Fibroblast of lung (primary cell): ENCODE results near the gene FBXL17. TPM values are rescaled to one million over a fixed set of nuclear protein-coding genes. Genes with fewer than 3 reads are reported as not detected.

Source experiments
- DNase-seq, 2 donors: peaks; one replicate each; pipeline versions ENCODE4 v3.0.0 to v3.0.0-alpha.2; 2010; ENCODE audit warnings: low read depth in 2 of 2
- H2AFZ ChIP-seq: 2 replicates; pipeline ENCODE4 v1.5.1; 2012; ENCODE audit warnings: low read length, control low read depth, inconsistent platforms
- H3K27ac ChIP-seq: 2 replicates; pipeline ENCODE4 v1.5.1; 2011; ENCODE audit warnings: low read length, control low read depth; ENCODE audit not compliant: insufficient read depth
- H3K27me3 ChIP-seq: 2 replicates; pipeline ENCODE4 v1.5.1; 2011; ENCODE audit warnings: mild to moderate bottlenecking, low read length; ENCODE audit not compliant: control insufficient read depth, insufficient read depth
- H3K36me3 ChIP-seq: 2 replicates; pipeline ENCODE4 v1.5.1; 2011; ENCODE audit warnings: low read length; ENCODE audit not compliant: control insufficient read depth, insufficient read depth
- H3K4me1 ChIP-seq: 2 replicates; pipeline ENCODE4 v1.5.1; 2011; ENCODE audit warnings: low read length; ENCODE audit not compliant: control insufficient read depth, insufficient read depth; ENCODE audit errors: extremely low read depth
- H3K4me2 ChIP-seq: 2 replicates; pipeline ENCODE4 v1.5.1; 2011; ENCODE audit warnings: low read length, control low read depth; ENCODE audit not compliant: insufficient read depth; ENCODE audit errors: extremely low read depth
- H3K4me3 ChIP-seq, 4 experiments: fragments of 200-600 bp in 1 of 4; sonication (generic) in 1 of 4; replicated peaks in 1 of 4; 2 replicates each; pipeline ENCODE4 v1.5.1; 2011 to 2016; ENCODE audit warnings: low read length in 4 of 4, low read depth in 3 of 4, mild to moderate bottlenecking in 3 of 4, control low read depth in 2 of 4, inconsistent platforms in 1 of 4, mixed read lengths in 1 of 4; ENCODE audit not compliant: insufficient read depth in 1 of 4; ENCODE audit errors: control extremely low read depth in 1 of 4
- H3K79me2 ChIP-seq: 2 replicates; pipeline ENCODE4 v1.5.1; 2012; ENCODE audit warnings: mild to moderate bottlenecking, low read length, inconsistent platforms; ENCODE audit not compliant: control insufficient read depth, insufficient read depth
- H3K9ac ChIP-seq: 2 replicates; pipeline ENCODE4 v1.5.1; 2011; ENCODE audit warnings: mild to moderate bottlenecking, low read length, control low read depth; ENCODE audit not compliant: insufficient read depth
- H3K9me3 ChIP-seq: 2 replicates; pipeline ENCODE4 v1.5.1; 2012; ENCODE audit warnings: low read depth, low read length; ENCODE audit not compliant: control insufficient read depth, insufficient read depth
- H4K20me1 ChIP-seq: 2 replicates; pipeline ENCODE4 v1.5.1; 2011; ENCODE audit warnings: low read length; ENCODE audit not compliant: control insufficient read depth, insufficient read depth; ENCODE audit errors: extremely low read depth
- CTCF ChIP-seq, 2 donors: IDR thresholded peaks in 1 of 2; conservative IDR thresholded peaks in 1 of 2; 1 replicate in 1 of 2; 2 replicates in 1 of 2; pipeline ENCODE4 v1.5.1; 2011 to 2012; ENCODE audit warnings: low read length in 2 of 2, control low read depth in 1 of 2, inconsistent platforms in 1 of 2, low read depth in 1 of 2, mild to moderate bottlenecking in 1 of 2
- EZH2 ChIP-seq: IDR thresholded peaks from 2 replicates; pipeline ENCODE4 v1.5.1; 2012; ENCODE audit warnings: low read length, control low read depth, mild to moderate bottlenecking; ENCODE audit errors: missing control alignments
- polyA plus RNA-seq, 2 donors: library from polyadenylated mRNA; depleted of rRNA in 1 of 2; stranded (reverse) in 1 of 2; unstranded in 1 of 2; fragments of >200 nt; gene quantifications; 2 replicates each; pipeline ENCODE4 v1.2.1, GENCODE V29; 2011 to 2012; ENCODE audit warnings: missing spikeins in 1 of 2
- total RNA-seq: library from RNA; depleted of rRNA; stranded (reverse); fragments of >200 nt; gene quantifications from 2 replicates; pipeline ENCODE4 v1.2.1, GENCODE V29; 2014

FBXL17 gene
- total and polyA plus RNA-seq, 2 donors (not counting 1 experiment from before 2014, with no cell fraction given), result 7.1 to 8.3 TPM

GRCh38 chr5:107885601-107886000, 496.3 kb downstream of the FBXL17 start:
- no peak overlapping the region for H3K4me2 ChIP-seq
- no peak overlapping the region for H3K27ac ChIP-seq
- H4K20me1 ChIP-seq, result no peaks in the 10 kb centered on the region
- no peaks in the 10 kb centered on the region for H3K27me3 ChIP-seq
- DNase-seq, result no peak
- no peaks in the 10 kb centered on the region for H3K79me2 ChIP-seq
- H3K9ac ChIP-seq, result no peak overlapping the region
- no peaks in the 10 kb centered on the region for H3K36me3 ChIP-seq
- H3K4me1 ChIP-seq, result no peaks in the 10 kb centered on the region
- TF ChIP-seq CTCF (conservative IDR thresholded peaks at IDR 0.05 in 1 of 2, IDR thresholded peaks at IDR 0.05 in 1 of 2; ENCODE audit: low read depth in 1 of 2, low read length in 2 of 2), result no peak
- no peak for TF ChIP-seq EZH2
- H3K9me3 ChIP-seq, result no peaks in the 10 kb centered on the region
- no peak overlapping the region for H2AFZ ChIP-seq
- no peak overlapping the region for H3K4me3 ChIP-seq

- Histone ChIP-seq H3K4me2 (no peak overlapping the region), H3K79me2 (no peaks in the 10 kb centered on the region), H3K4me3 (no peak overlapping the region), H3K9me3 (no peaks in the 10 kb centered on the region), H3K9ac (no peak overlapping the region), H2AFZ (no peak overlapping the region), H3K27ac (no peak overlapping the region), H3K27me3 (no peaks in the 10 kb centered on the region), H3K4me1 (no peaks in the 10 kb centered on the region), H3K36me3 (no peaks in the 10 kb centered on the region), H4K20me1 (no peaks in the 10 kb centered on the region)
- no peak for DNase-seq
- TF ChIP-seq CTCF (conservative IDR thresholded peaks at IDR 0.05 in 1 of 2, IDR thresholded peaks at IDR 0.05 in 1 of 2; ENCODE audit: low read depth in 1 of 2, low read length in 2 of 2) (no peak), EZH2 (no peak)
Measured at GRCh38 chr5:107884871-107885270, 497.0 kb downstream of the FBXL17 start.

GRCh38 chr5:107878661-107879060, 503.2 kb downstream of the FBXL17 start:
- no peak for TF ChIP-seq CTCF (conservative IDR thresholded peaks at IDR 0.05 in 1 of 2, IDR thresholded peaks at IDR 0.05 in 1 of 2; ENCODE audit: low read depth in 1 of 2, low read length in 2 of 2)
- no peak for TF ChIP-seq EZH2
- no peak overlapping the region for H3K27ac ChIP-seq
- no peak overlapping the region for H2AFZ ChIP-seq
- H3K27me3 ChIP-seq, result no peaks in the 10 kb centered on the region
- H3K79me2 ChIP-seq, result no peaks in the 10 kb centered on the region
- DNase-seq, result peak in 1 of 2 donors; percentile 35
- H3K9me3 ChIP-seq, result no peaks in the 10 kb centered on the region
- H3K4me1 ChIP-seq, result peaks cover 8% of the 10 kb centered on the region
- H3K4me3 ChIP-seq, result no peak overlapping the region
- no peaks in the 10 kb centered on the region for H3K36me3 ChIP-seq
- H4K20me1 ChIP-seq, result no peaks in the 10 kb centered on the region
- no peak overlapping the region for H3K4me2 ChIP-seq
- H3K9ac ChIP-seq, result no peak overlapping the region
